IMR-90 (cell line): ENCODE data around the gene METTL8. TPM values are rescaled to one million over a fixed set of nuclear protein-coding genes. Genes with fewer than 3 reads are reported as not detected.
A peak's percentile ranks its signal among the peaks of the same experiment; 100 is the strongest.

Experiments
- ATAC-seq: fragments of 200-7000 bp; cut with Tn5 transposase; 2 replicates; pipeline ENCODE4 v1.9.1; 2020; ENCODE audit warnings: low read depth, mild to moderate bottlenecking, moderate library complexity
- BruUV-seq: library from RNA; stranded (reverse); fragments of 400-500 nt; replicated peaks from 2 replicates; lab custom pipeline; 2021; lab: Mats Ljungman, UMichigan
- CTCF ChIA-PET: fragments of 300-600 bp; formaldehyde crosslinking; extraction: SDS; loops from one replicate; lab custom pipeline; 2021; ENCODE audit warnings: antibody characterized with exemption; lab: Yijun Ruan, JAX
- POLR2A ChIA-PET: fragments of 300-600 bp; sonication (Branson Sonifier 250); formaldehyde crosslinking; loops from one replicate; lab custom pipeline; 2022; ENCODE audit warnings: antibody characterized with exemption; ENCODE audit not compliant: unreplicated experiment; lab: Charles Lee
- DNase-seq: peaks from one replicate; pipeline ENCODE4 v3.0.0; 2013
- H2AFZ ChIP-seq: replicated peaks from 2 replicates; pipeline ENCODE3; 2013; ENCODE audit warnings: low read length, mild to moderate bottlenecking; ENCODE audit not compliant: poor library complexity
- H2AK5ac ChIP-seq: 2 replicates; pipeline ENCODE4 v1.6.1; 2013; ENCODE audit warnings: low read depth, low read length, inconsistent platforms
- H2AK9ac ChIP-seq: replicated peaks from 2 replicates; pipeline ENCODE3; 2013; ENCODE audit warnings: mild to moderate bottlenecking, low read depth, low read length, moderate library complexity; ENCODE audit not compliant: poor library complexity
- H2BK120ac ChIP-seq: 2 replicates; pipeline ENCODE4 v1.6.1; 2013; ENCODE audit warnings: low read depth, low read length, inconsistent platforms
- H2BK15ac ChIP-seq: 3 replicates; pipeline ENCODE4 v1.6.1; 2013; ENCODE audit warnings: low read depth, low read length, inconsistent platforms
- H2BK20ac ChIP-seq: 2 replicates; pipeline ENCODE4 v1.6.1; 2013; ENCODE audit warnings: low read depth, mild to moderate bottlenecking, inconsistent platforms, low read length, moderate library complexity
- H2BK5ac ChIP-seq: 2 replicates; pipeline ENCODE4 v1.6.1; 2013; ENCODE audit warnings: mild to moderate bottlenecking, low read depth, low read length, inconsistent platforms; ENCODE audit not compliant: poor library complexity, severe bottlenecking
- H3K14ac ChIP-seq: replicated peaks from 2 replicates; pipeline ENCODE4 v1.6.1; 2013; ENCODE audit warnings: low read depth, low read length, inconsistent platforms
- H3K18ac ChIP-seq: 2 replicates; pipeline ENCODE4 v1.6.1; 2013; ENCODE audit warnings: low read depth, low read length, control low read depth
- H3K23ac ChIP-seq: 2 replicates; pipeline ENCODE4 v1.6.1; 2013; ENCODE audit warnings: low read depth, low read length, inconsistent platforms
- H3K27ac ChIP-seq: 2 replicates; pipeline ENCODE4 v1.5.1; 2013; ENCODE audit warnings: mild to moderate bottlenecking, control low read depth, low read length; ENCODE audit not compliant: insufficient read depth
- H3K27me3 ChIP-seq: 2 replicates; pipeline ENCODE4 v1.6.1; 2013; ENCODE audit warnings: low read length; ENCODE audit not compliant: control insufficient read depth, insufficient read depth
- H3K36me3 ChIP-seq: 2 replicates; pipeline ENCODE4 v1.6.1; 2013; ENCODE audit warnings: low read length, mixed read lengths; ENCODE audit not compliant: control insufficient read depth, insufficient read depth
- H3K4ac ChIP-seq: 2 replicates; pipeline ENCODE4 v1.6.1; 2013; ENCODE audit warnings: low read depth, low read length, inconsistent platforms
- H3K4me1 ChIP-seq: 2 replicates; pipeline ENCODE4 v1.6.1; 2013; ENCODE audit warnings: low read length, mixed read lengths; ENCODE audit not compliant: control insufficient read depth, insufficient read depth
- H3K4me2 ChIP-seq: 2 replicates; pipeline ENCODE4 v1.6.1; 2013; ENCODE audit warnings: low read depth, mild to moderate bottlenecking, control low read depth, low read length, moderate library complexity
- H3K4me3 ChIP-seq: 2 replicates; pipeline ENCODE4 v1.5.1; 2013; ENCODE audit warnings: low read depth, mild to moderate bottlenecking, control low read depth, low read length, moderate library complexity; ENCODE audit not compliant: insufficient read depth
- H3K56ac ChIP-seq: 2 replicates; pipeline ENCODE4 v1.6.1; 2013; ENCODE audit warnings: low read length, inconsistent platforms; ENCODE audit not compliant: insufficient read depth; ENCODE audit errors: extremely low read depth
- H3K79me1 ChIP-seq, 2 experiments: 2 replicates each; pipeline ENCODE4 v1.6.1; 2013; ENCODE audit warnings: low read length in 2 of 2, inconsistent platforms in 1 of 2, low read depth in 1 of 2
- H3K9ac ChIP-seq: 2 replicates; pipeline ENCODE4 v1.6.1; 2013; ENCODE audit warnings: low read depth, low read length, control low read depth
- H3K9me1 ChIP-seq: 2 replicates; pipeline ENCODE4 v1.6.1; 2013; ENCODE audit warnings: low read length, inconsistent platforms; ENCODE audit not compliant: insufficient read depth
- H3K9me3 ChIP-seq: 2 replicates; pipeline ENCODE4 v1.6.1; 2013; ENCODE audit warnings: low read length; ENCODE audit not compliant: control insufficient read depth, insufficient read depth
- H4K20me1 ChIP-seq: 2 replicates; pipeline ENCODE4 v1.6.1; 2013; ENCODE audit warnings: low read length, inconsistent platforms; ENCODE audit not compliant: insufficient read depth
- H4K5ac ChIP-seq: 2 replicates; pipeline ENCODE4 v1.6.1; 2013; ENCODE audit warnings: mild to moderate bottlenecking, low read depth, low read length, control low read depth
- H4K8ac ChIP-seq, 2 experiments: 2 replicates each; pipeline ENCODE4 v1.6.1; 2013; ENCODE audit warnings: low read depth in 2 of 2, low read length in 2 of 2, control low read depth in 1 of 2, inconsistent platforms in 1 of 2
- H4K91ac ChIP-seq: 2 replicates; pipeline ENCODE4 v1.6.1; 2013; ENCODE audit warnings: low read depth, low read length, inconsistent platforms; ENCODE audit not compliant: insufficient read depth
- RAD21 ChIP-seq: IDR thresholded peaks from 2 replicates; pipeline ENCODE4 v1.6.1; 2012; ENCODE audit warnings: low read length, improper control_type of control experiment
- RCOR1 ChIP-seq: IDR thresholded peaks from 2 replicates; pipeline ENCODE4 v1.6.1; 2012; ENCODE audit warnings: mild to moderate bottlenecking, low read length, improper control_type of control experiment; ENCODE audit not compliant: insufficient replicate concordance
- WGBS, 2 experiments: methylation state at CpG; one replicate each; pipeline versions ENCODE4 v1.1.5 to v1.1.7; 2013; ENCODE audit warnings: missing lambda C conversion rate in 2 of 2; ENCODE audit not compliant: insufficient read length in 1 of 2; ENCODE audit errors: extremely low coverage in 2 of 2; 5-methylcytosine and 5-hydroxymethylcytosine counted together
- dilution Hi-C: fragments of 300-500 bp; cut with HindIII; formaldehyde crosslinking; loops from one replicate; pipeline ENCODE4 v1.14.3; 2018; ENCODE audit warnings: low sequenced_read_pairs; ENCODE audit not compliant: unreplicated experiment
- in situ Hi-C: fragments of 300-500 bp; cut with MboI; formaldehyde crosslinking; loops from 3 replicates; pipeline ENCODE4 v1.14.3; 2019; ENCODE audit warnings: low sequenced_read_pairs, inconsistent platforms, mixed read lengths
- intact Hi-C: fragments of 100-400 bp; cut with micrococcal nuclease; formaldehyde crosslinking; loops from 2 replicates; pipeline ENCODE4 v1.10.0; 2022
- polyA plus RNA-seq, 3 experiments: library from polyadenylated mRNA; depleted of rRNA; stranded (reverse); fragments of >200 nt; gene quantifications; 2 replicates each; pipeline ENCODE4 v1.2.3, GENCODE V29; 2012; ENCODE audit warnings: low replicate concordance in 1 of 3
- total RNA-seq: library from RNA; depleted of rRNA; stranded (reverse); fragments of >200 nt; gene quantifications from 2 replicates; pipeline ENCODE4 v1.2.3, GENCODE V29; 2012
- TF ChIP-seq, protein P1 (sequence below): fragments of 150-350 bp; IDR thresholded peaks from 2 replicates; pipeline ENCODE4 v1.6.1; 2017; ENCODE audit warnings: mild to moderate bottlenecking, antibody characterized with exemption, low read length, low read depth

The METTL8 gene
- total and polyA plus RNA-seq, 2 of the 4 experiments (the other 2 are of a cell fraction) = 6.9 to 10.6 TPM

DNA sequence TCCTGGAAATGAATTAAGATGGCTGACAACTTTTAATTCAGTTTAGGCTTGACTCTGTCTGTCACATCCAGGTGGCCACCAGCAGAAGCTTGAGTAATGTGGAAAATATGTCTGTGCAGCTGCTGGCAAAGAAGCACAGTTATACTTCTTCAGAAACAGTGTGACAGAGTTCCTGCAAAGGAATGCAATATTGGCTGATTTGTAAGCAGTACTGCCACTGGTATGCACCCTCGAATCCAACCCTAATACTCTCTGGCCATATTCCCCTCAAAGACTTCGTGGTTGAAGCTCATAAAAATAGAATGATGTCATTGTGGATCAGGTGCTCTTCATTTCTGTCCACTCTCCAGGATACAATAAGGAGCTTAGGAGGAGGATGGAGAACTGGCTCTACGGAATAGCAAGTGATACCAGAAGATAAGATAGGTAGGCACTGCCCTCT is 86.2 kb downstream of the METTL8 start:
- H3K9ac ChIP-seq = no peak overlapping the region

More for the DNA sequence above, 86.2 kb downstream of the METTL8 start:
- peak overlapping the region; percentile 19; the same call in 1 of the 2 replicates for H3K27ac ChIP-seq
- no TSS peak for BruUV-seq
- H2AFZ ChIP-seq = peak overlapping the region; percentile 69
- H3K79me1 ChIP-seq = peaks cover 0 to 10% of the 10 kb centered on the region in 2 experiments; a peak in 1 of 4 replicates
- ChIA-PET POLR2A (no interaction called here), CTCF (interaction anchor here (0.6 to 1.3 kb wide), 4 partner anchors 30 to 823 kb away, joined by 3 to 4 read pairs (median 3); no protein-coding TSS in a partner anchor)
- H2BK20ac ChIP-seq = peak overlapping the region; percentile 85
- DNase-seq (peak; percentile 93), ATAC-seq (peak; percentile 96)
- peaks cover 11% of the 10 kb centered on the region for H3K4me1 ChIP-seq
- H3K4ac ChIP-seq = peak overlapping the region; percentile 64
- peaks cover 13% of the 10 kb centered on the region; the same call in 1 of the 2 replicates for H3K9me1 ChIP-seq
- H2BK15ac ChIP-seq = peak overlapping the region; percentile 13; the same call in 1 of the 3 replicates
- peak; percentile 50 for TF ChIP-seq RCOR1
- TF ChIP-seq RAD21 = no peak
- TF ChIP-seq, protein P1, sequence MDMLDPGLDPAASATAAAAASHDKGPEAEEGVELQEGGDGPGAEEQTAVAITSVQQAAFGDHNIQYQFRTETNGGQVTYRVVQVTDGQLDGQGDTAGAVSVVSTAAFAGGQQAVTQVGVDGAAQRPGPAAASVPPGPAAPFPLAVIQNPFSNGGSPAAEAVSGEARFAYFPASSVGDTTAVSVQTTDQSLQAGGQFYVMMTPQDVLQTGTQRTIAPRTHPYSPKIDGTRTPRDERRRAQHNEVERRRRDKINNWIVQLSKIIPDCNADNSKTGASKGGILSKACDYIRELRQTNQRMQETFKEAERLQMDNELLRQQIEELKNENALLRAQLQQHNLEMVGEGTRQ = 0 out of 2 replicates have a peak, but pooled peaks have one; percentile 11
- H2AK9ac ChIP-seq = peak overlapping the region; percentile 92
- no peak overlapping the region for H3K4me3 ChIP-seq
- in situ Hi-C loops = no loop called here
- H3K27me3 ChIP-seq = no peaks in the 10 kb centered on the region
- peak overlapping the region; percentile 86 for H2BK5ac ChIP-seq
- H3K4me2 ChIP-seq = peak overlapping the region; percentile 82
- H3K56ac ChIP-seq = no peak overlapping the region
- WGBS, 2 experiments = no CpG with 5 or more reads among the region's 3 CpGs
- H3K14ac ChIP-seq = peak overlapping the region; percentile 56
- H2BK120ac ChIP-seq = peak overlapping the region; percentile 69
- H4K91ac ChIP-seq = 0 out of 2 replicates have a peak overlapping the region, but pooled peaks have one; percentile 61
- H2AK5ac ChIP-seq = peak overlapping the region; percentile 57; the same call in 1 of the 2 replicates
- intact Hi-C loops = loop anchor here (5.0 kb wide), 1 partner anchor 65 kb away; no protein-coding TSS in a partner anchor
- H3K36me3 ChIP-seq = no peaks in the 10 kb centered on the region
- H3K23ac ChIP-seq = peak overlapping the region; percentile 49; the same call in 1 of the 2 replicates
- H4K20me1 ChIP-seq = no peaks in the 10 kb centered on the region
- no peaks in the 10 kb centered on the region for H3K9me3 ChIP-seq
- H4K8ac ChIP-seq = peak overlapping the region in 1 of 2 experiments; percentile 76; a peak in 2 of 4 replicates
- dilution Hi-C loops = no loop called here
- H4K5ac ChIP-seq = peak overlapping the region; percentile 8; the same call in 1 of the 2 replicates
- peak overlapping the region; percentile 67; the same call in 1 of the 2 replicates for H3K18ac ChIP-seq
